Measurements from ENCODE around the gene SPC24. TPM values are rescaled to one million over a fixed set of nuclear protein-coding genes. Genes with fewer than 3 reads are reported as not detected.
"Not testable (repeated sequence)": the region's sequence is repeated elsewhere in the genome, so short reads cannot be mapped to it uniquely, and the experiment has no call there.

Gene SPC24
- total and polyA plus RNA-seq, 4 donors, result 12.2 to 32.9 (median 17.3) TPM

DNA sequence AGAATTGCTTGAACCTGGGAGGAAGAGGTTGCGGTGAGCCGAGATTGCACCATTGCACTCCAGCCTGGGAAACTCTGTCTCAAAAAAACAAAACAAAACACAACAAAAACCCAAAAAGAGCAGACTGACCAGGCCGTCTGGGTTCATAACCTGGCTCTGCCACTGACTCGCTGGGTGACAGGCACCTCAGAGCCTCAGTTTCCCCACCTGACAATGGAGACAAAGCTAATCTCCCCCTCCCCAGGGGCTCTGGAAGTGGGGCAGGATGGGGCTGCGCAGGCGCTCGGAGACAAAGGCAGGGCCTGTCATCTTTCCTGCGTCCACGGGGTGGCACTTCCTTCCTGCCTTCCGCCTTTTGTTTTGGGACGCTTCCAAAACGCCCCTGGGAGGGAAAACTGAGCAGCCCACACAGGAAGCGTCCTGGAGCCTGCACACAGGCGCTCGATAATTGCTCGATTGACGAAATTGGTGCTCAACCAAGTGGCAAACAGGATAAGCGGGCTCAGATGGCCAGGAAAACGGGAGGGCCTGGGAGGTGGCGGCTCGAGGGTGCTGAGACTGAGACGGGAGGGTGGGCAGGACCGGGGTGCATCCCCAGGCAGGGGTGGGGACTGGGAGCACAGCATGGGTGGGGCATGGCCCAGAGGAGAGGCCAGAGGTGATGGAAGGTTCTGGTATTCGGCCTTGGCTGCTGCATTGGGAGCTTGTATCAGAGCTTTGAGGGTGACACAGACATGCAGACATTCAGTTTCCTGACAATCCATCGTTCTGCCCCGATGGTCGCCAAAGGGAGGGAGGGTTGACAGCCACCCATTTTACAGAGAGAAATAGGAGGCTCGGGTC, 17.8 kb downstream of the SPC24 start:
- WGBS (ENCODE audit: insufficient coverage), result under 1% methylated on average over 26 of the region's 28 CpGs
- peak overlapping the region; percentile 80 for H3K27ac ChIP-seq (ENCODE audit: low read depth, low read length)
- DNase-seq (ENCODE audit: low read depth in 4 of 6, low spot score in 6 of 6), result peak in 5 of 6 donors; percentile 72 to 98 (median 85)
- H3K27me3 ChIP-seq (ENCODE audit: control insufficient read depth, insufficient read depth, low read length), result no peaks in the 10 kb centered on the region
- peaks cover 4% of the 10 kb centered on the region for H3K36me3 ChIP-seq (ENCODE audit: control insufficient read depth, insufficient read depth, low read length)
- peak overlapping the region; percentile 36 for H3K4me3 ChIP-seq (ENCODE audit: low read depth, low read length)
- H3K9me3 ChIP-seq (ENCODE audit: control insufficient read depth, insufficient read depth, low read length), result no peaks in the 10 kb centered on the region
- H3K4me1 ChIP-seq (ENCODE audit: control insufficient read depth, insufficient read depth, low read length), result peaks cover 58% of the 10 kb centered on the region

DNA sequence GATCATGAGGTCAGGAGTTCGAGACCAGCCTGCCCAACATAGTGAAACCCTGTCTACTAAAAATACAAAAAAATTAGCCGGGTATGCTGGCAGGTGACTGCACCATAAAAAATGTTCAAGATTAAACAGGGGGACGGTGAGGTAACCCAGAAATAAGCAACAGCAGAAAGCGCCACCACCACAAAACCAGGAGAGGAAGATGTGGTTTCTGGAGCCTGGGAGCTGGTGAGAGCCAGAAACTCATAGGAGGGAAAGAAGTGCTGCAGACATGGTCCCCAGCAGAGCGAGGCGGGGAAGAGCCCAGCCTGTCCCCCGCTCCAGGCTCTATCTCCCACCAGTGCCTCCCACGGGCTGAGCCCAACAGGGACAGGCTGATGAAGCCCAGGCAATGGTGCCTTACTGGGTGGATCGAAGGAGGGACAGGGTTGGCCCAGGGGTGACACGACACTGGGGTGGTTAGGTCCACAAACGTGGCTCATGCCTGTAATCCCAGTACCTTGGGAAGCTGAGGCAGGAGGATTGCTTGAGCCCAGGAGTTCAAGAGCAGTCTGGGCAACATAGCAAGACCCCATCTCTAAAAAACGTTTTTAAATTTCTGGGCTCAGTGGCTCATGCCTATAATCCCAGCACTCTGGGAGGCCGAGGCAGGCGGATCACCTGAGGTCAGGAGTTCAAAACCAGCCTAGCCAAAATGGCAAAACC, 19.0 kb downstream of the SPC24 start:
- 84% methylated on average over 7 of the region's 14 CpGs for WGBS (ENCODE audit: insufficient coverage)
- no peak overlapping the region for H3K4me3 ChIP-seq (ENCODE audit: low read depth, low read length)
- no peak overlapping the region for H3K27ac ChIP-seq (ENCODE audit: low read depth, low read length)

DNA sequence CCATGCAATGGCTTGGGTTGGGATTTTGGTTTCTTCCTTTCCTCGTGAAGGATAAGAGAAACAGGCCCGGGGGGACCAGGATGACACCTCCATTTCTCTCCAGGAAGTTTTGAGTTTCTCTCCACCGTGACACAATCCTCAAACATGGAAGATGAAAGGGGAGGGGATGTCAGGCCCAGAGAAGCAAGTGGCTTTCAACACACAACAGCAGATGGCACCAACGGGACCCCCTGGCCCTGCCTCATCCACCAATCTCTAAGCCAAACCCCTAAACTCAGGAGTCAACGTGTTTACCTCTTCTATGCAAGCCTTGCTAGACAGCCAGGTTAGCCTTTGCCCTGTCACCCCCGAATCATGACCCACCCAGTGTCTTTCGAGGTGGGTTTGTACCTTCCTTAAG, 24.1 kb downstream of the SPC24 start:
- WGBS (ENCODE audit: insufficient coverage), result 79% methylated on average over 4 of the region's 7 CpGs
- H3K4me1 ChIP-seq (ENCODE audit: control insufficient read depth, insufficient read depth, low read length), result peaks cover 7% of the 10 kb centered on the region
- no peak overlapping the region for H3K4me3 ChIP-seq (ENCODE audit: low read depth, low read length)
- H3K36me3 ChIP-seq (ENCODE audit: control insufficient read depth, insufficient read depth, low read length), result peaks cover 67% of the 10 kb centered on the region
- no peaks in the 10 kb centered on the region for H3K27me3 ChIP-seq (ENCODE audit: control insufficient read depth, insufficient read depth, low read length)
- DNase-seq (ENCODE audit: low read depth in 4 of 6, low spot score in 6 of 6), result no peak
- H3K27ac ChIP-seq (ENCODE audit: low read depth, low read length), result no peak overlapping the region
- H3K9me3 ChIP-seq (ENCODE audit: control insufficient read depth, insufficient read depth, low read length), result no peaks in the 10 kb centered on the region

More for the DNA sequence above, 19.0 kb downstream of the SPC24 start:
- DNase-seq (ENCODE audit: low read depth in 4 of 6, low spot score in 6 of 6), result no peak
- no peaks in the 10 kb centered on the region for H3K27me3 ChIP-seq (ENCODE audit: control insufficient read depth, insufficient read depth, low read length)
- peaks cover 16% of the 10 kb centered on the region for H3K36me3 ChIP-seq (ENCODE audit: control insufficient read depth, insufficient read depth, low read length)
- H3K4me1 ChIP-seq (ENCODE audit: control insufficient read depth, insufficient read depth, low read length), result peaks cover 46% of the 10 kb centered on the region
- H3K9me3 ChIP-seq (ENCODE audit: control insufficient read depth, insufficient read depth, low read length), result no peaks in the 10 kb centered on the region

DNA sequence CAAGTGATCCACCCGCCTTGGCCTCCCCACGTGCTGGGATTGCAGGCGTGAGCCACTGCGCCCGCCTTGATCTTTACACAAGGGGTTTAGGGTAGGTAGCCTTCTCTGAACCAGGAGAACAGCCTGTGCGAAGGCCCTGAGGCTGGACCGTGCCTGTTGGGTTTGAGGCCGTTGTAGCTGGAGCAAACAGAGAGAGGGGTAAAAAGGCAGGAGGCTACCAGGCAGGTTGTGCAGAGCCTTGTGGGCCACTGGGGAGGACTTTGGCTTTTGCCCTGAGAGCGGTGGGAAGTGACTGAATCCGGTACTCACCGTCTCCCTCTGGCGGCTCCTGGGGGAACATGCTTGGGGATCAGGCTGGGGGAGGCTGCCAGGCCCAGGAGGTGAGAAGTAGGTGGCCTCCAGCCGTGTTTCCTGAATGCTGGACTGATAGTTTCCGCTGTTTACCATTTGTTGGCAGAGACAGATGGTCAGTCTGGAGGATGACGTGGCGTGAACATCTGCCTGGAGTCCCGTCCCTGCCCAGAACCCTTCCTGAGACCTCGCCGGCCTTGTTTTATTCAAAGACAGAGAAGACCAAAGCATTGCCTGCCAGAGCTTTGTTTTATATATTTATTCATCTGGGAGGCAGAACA, 24.6 kb downstream of the SPC24 start:
- DNase-seq (ENCODE audit: low read depth in 4 of 6, low spot score in 6 of 6), result peak in 2 of 6 donors; percentile 71 to 76
- Histone ChIP-seq H3K36me3 (ENCODE audit: control insufficient read depth, insufficient read depth, low read length) (peaks cover 72% of the 10 kb centered on the region), H3K4me1 (ENCODE audit: control insufficient read depth, insufficient read depth, low read length) (peaks cover 4% of the 10 kb centered on the region), H3K27ac (ENCODE audit: low read depth, low read length) (peak overlapping the region; percentile 6), H3K9me3 (ENCODE audit: control insufficient read depth, insufficient read depth, low read length) (no peaks in the 10 kb centered on the region), H3K4me3 (ENCODE audit: low read depth, low read length) (no peak overlapping the region), H3K27me3 (ENCODE audit: control insufficient read depth, insufficient read depth, low read length) (no peaks in the 10 kb centered on the region)
- WGBS (ENCODE audit: insufficient coverage), result 60% methylated on average over 17 of the region's 19 CpGs

- Histone ChIP-seq H3K9me3 (ENCODE audit: control insufficient read depth, insufficient read depth, low read length) (no peaks in the 10 kb centered on the region), H3K36me3 (ENCODE audit: control insufficient read depth, insufficient read depth, low read length) (peaks cover 98% of the 10 kb centered on the region), H3K4me1 (ENCODE audit: control insufficient read depth, insufficient read depth, low read length) (peaks cover 4% of the 10 kb centered on the region), H3K27me3 (ENCODE audit: control insufficient read depth, insufficient read depth, low read length) (no peaks in the 10 kb centered on the region), H3K27ac (ENCODE audit: low read depth, low read length) (no peak overlapping the region), H3K4me3 (ENCODE audit: low read depth, low read length) (no peak overlapping the region)
- no peak for DNase-seq (ENCODE audit: low read depth in 4 of 6, low spot score in 6 of 6)
- WGBS (ENCODE audit: insufficient coverage), result 91% methylated on average over 15 of the region's 15 CpGs
Measured at GRCh38 chr19:11127905-11128304, 27.7 kb downstream of the SPC24 start.

DNA sequence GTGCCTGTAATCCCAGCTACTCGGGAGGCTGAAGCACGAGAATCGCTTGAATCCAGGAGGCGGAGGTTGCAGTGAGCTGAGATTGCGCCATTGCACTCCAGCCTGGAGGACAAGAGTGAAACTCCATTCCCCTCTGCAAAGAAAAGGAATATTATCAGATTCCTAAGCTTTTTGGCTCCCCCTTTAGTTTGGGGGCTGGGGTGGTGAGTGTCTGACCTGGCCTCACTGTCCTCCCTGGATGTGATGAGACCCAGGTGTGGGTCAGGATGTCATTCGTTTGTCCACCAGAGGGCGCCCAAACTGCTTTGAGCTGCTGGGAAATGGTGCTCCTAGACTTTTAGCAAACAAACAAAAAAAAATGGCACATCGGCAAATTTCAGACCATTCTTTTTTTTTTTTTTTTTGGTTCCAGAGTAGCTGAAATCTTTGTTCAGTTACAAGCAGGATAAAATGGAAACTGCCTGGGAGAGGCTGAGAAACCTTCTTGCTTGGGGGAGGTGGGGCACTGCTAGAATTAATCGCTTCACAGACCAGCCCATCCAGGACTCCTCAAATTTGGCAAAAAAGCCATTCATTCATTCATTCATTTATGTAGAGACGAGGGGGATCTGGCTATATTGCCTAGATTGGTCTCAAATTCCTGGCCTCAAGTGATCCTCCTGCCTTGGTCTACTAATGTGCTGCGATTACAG, 29.4 kb downstream of the SPC24 start:
- H3K4me3 ChIP-seq (ENCODE audit: low read depth, low read length), result no peak overlapping the region
- H3K36me3 ChIP-seq (ENCODE audit: control insufficient read depth, insufficient read depth, low read length), result peaks cover 97% of the 10 kb centered on the region
- WGBS (ENCODE audit: insufficient coverage), result 80% methylated on average over 7 of the region's 11 CpGs
- H3K4me1 ChIP-seq (ENCODE audit: control insufficient read depth, insufficient read depth, low read length), result peaks cover 4% of the 10 kb centered on the region
- no peak overlapping the region for H3K27ac ChIP-seq (ENCODE audit: low read depth, low read length)
- H3K9me3 ChIP-seq (ENCODE audit: control insufficient read depth, insufficient read depth, low read length), result no peaks in the 10 kb centered on the region
- H3K27me3 ChIP-seq (ENCODE audit: control insufficient read depth, insufficient read depth, low read length), result no peaks in the 10 kb centered on the region
- DNase-seq (ENCODE audit: low read depth in 4 of 6, low spot score in 6 of 6), result peak in 5 of 6 donors; percentile 61 to 92 (median 65)

- H3K36me3 ChIP-seq (ENCODE audit: control insufficient read depth, insufficient read depth, low read length), result peaks cover 97% of the 10 kb centered on the region
- H3K4me3 ChIP-seq (ENCODE audit: low read depth, low read length); H3K4me1 ChIP-seq (ENCODE audit: control insufficient read depth, insufficient read depth, low read length); DNase-seq (ENCODE audit: low read depth in 4 of 6, low spot score in 6 of 6); H3K27ac ChIP-seq (ENCODE audit: low read depth, low read length); H3K27me3 ChIP-seq (ENCODE audit: control insufficient read depth, insufficient read depth, low read length); H3K9me3 ChIP-seq (ENCODE audit: control insufficient read depth, insufficient read depth, low read length): not testable (repeated sequence)
- 98% methylated on average over 4 of the region's 4 CpGs for WGBS (ENCODE audit: insufficient coverage)
Measured at GRCh38 chr19:11124157-11124556, 31.4 kb downstream of the SPC24 start.

GRCh38 chr19:11123114-11123513, 32.5 kb downstream of the SPC24 start:
- Histone ChIP-seq H3K36me3 (ENCODE audit: control insufficient read depth, insufficient read depth, low read length) (peaks cover 95% of the 10 kb centered on the region), H3K27me3 (ENCODE audit: control insufficient read depth, insufficient read depth, low read length) (no peaks in the 10 kb centered on the region), H3K4me3 (ENCODE audit: low read depth, low read length) (no peak overlapping the region), H3K4me1 (ENCODE audit: control insufficient read depth, insufficient read depth, low read length) (no peaks in the 10 kb centered on the region), H3K9me3 (ENCODE audit: control insufficient read depth, insufficient read depth, low read length) (no peaks in the 10 kb centered on the region), H3K27ac (ENCODE audit: low read depth, low read length) (no peak overlapping the region)
- 90% methylated on average over 13 of the region's 13 CpGs for WGBS (ENCODE audit: insufficient coverage)
- DNase-seq (ENCODE audit: low read depth in 4 of 6, low spot score in 6 of 6), result no peak

- H3K27me3 ChIP-seq (ENCODE audit: control insufficient read depth, insufficient read depth, low read length); H3K4me1 ChIP-seq (ENCODE audit: control insufficient read depth, insufficient read depth, low read length); H3K9me3 ChIP-seq (ENCODE audit: control insufficient read depth, insufficient read depth, low read length); H3K4me3 ChIP-seq (ENCODE audit: low read depth, low read length); H3K27ac ChIP-seq (ENCODE audit: low read depth, low read length); DNase-seq (ENCODE audit: low read depth in 4 of 6, low spot score in 6 of 6): not testable (repeated sequence)
- 98% methylated on average over 6 of the region's 17 CpGs for WGBS (ENCODE audit: insufficient coverage)
- peaks cover 95% of the 10 kb centered on the region for H3K36me3 ChIP-seq (ENCODE audit: control insufficient read depth, insufficient read depth, low read length)
Measured at GRCh38 chr19:11121963-11122362, 33.6 kb downstream of the SPC24 start.
